WERI-Rb-1 (cell line): ENCODE data around the gene GRB7.
"Not testable (repeated sequence)": the region's sequence is repeated elsewhere in the genome, so short reads cannot be mapped to it uniquely, and the experiment has no call there.

Experiments
- DNase-seq: peaks from one replicate; pipeline ENCODE4 v3.0.0-alpha.2; 2020
- H3K27ac ChIP-seq: fragments of 250-450 bp; sonication (Bioruptor Pico); 2 replicates; pipeline ENCODE4 v1.5.1; 2020; ENCODE audit warnings: mild to moderate bottlenecking, moderate library complexity
- H3K27me3 ChIP-seq: fragments of 250-450 bp; sonication (Bioruptor Pico); 2 replicates; pipeline ENCODE4 v1.5.1; 2021; ENCODE audit warnings: mild to moderate bottlenecking, low read depth, moderate library complexity; ENCODE audit not compliant: insufficient read depth, severe bottlenecking
- H3K36me3 ChIP-seq: fragments of 250-450 bp; sonication (Bioruptor Pico); 2 replicates; pipeline ENCODE4 v1.5.1; 2020; ENCODE audit warnings: mild to moderate bottlenecking, moderate library complexity
- H3K4me3 ChIP-seq: 2 replicates; pipeline ENCODE4 v1.5.1; 2011; ENCODE audit warnings: low read depth, mild to moderate bottlenecking, control low read depth, low read length
- H3K9me3 ChIP-seq: fragments of 250-450 bp; sonication (Bioruptor Pico); 2 replicates; pipeline ENCODE4 v1.5.1; 2021; ENCODE audit warnings: mild to moderate bottlenecking, moderate library complexity; ENCODE audit not compliant: severe bottlenecking
- TF ChIP-seq, protein P1 (sequence below): IDR thresholded peaks from 2 replicates; pipeline ENCODE4 v1.5.1; 2011; ENCODE audit warnings: low read depth, mild to moderate bottlenecking, control low read depth, inconsistent platforms, low read length

GRB7 gene

DNA sequence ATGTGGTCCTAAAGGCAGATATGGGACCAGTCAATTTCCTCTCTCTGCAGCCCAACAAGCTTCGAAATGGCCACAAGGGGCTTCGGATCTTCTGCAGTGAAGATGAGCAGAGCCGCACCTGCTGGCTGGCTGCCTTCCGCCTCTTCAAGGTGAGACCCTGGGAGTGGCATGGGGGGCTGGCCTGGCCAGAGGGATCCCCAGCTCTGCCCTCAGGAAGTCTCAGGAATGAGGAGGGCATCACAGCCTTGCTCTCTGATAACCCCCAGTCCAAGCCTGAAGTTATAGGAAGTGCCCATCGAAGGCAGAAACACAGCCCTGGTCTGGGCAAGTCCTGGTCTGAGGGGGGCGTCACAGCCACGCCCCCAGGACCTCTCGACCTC is 7.1 kb downstream of the GRB7 start:
- no peaks in the 10 kb centered on the region for H3K27me3 ChIP-seq
- H3K27ac ChIP-seq, result no peak overlapping the region
- peaks cover 4% of the 10 kb centered on the region for H3K9me3 ChIP-seq
- no peak for DNase-seq
- TF ChIP-seq, protein P1, sequence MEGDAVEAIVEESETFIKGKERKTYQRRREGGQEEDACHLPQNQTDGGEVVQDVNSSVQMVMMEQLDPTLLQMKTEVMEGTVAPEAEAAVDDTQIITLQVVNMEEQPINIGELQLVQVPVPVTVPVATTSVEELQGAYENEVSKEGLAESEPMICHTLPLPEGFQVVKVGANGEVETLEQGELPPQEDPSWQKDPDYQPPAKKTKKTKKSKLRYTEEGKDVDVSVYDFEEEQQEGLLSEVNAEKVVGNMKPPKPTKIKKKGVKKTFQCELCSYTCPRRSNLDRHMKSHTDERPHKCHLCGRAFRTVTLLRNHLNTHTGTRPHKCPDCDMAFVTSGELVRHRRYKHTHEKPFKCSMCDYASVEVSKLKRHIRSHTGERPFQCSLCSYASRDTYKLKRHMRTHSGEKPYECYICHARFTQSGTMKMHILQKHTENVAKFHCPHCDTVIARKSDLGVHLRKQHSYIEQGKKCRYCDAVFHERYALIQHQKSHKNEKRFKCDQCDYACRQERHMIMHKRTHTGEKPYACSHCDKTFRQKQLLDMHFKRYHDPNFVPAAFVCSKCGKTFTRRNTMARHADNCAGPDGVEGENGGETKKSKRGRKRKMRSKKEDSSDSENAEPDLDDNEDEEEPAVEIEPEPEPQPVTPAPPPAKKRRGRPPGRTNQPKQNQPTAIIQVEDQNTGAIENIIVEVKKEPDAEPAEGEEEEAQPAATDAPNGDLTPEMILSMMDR, result 0 out of 2 replicates have a peak, but pooled peaks have one; percentile 18
- no peak overlapping the region for H3K4me3 ChIP-seq
- H3K36me3 ChIP-seq, result no peaks in the 10 kb centered on the region

DNA sequence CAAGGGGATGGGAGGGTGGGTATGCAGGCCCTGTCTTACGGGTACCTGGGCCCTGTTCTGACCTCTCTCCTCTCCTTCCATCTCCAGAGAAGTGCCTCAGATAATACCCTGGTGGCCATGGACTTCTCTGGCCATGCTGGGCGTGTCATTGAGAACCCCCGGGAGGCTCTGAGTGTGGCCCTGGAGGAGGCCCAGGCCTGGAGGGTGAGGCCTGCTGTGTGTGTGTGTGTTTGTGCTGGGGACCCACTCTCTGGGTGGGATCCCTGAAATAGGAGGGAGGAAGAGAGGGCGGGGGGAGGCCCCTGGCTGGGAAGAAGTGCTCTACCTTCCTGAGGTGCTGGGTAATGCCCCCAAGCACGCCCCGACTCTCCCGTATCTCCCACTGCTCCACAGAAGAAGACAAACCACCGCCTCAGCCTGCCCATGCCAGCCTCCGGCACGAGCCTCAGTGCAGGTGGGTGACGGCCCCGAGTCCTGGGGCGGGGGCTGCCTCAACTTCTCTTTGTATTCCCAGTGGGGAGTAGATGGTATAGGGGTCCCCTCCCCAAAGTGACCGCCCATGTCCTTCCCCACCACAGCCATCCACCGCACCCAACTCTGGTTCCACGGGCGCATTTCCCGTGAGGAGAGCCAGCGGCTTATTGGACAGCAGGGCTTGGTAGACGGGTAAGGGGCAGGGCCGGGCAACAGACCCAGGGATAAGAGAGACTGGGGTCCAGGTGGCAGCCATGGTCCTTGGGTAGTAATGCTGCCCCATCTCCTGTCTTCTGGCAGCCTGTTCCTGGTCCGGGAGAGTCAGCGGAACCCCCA is 7.8 kb downstream of the GRB7 start:
- Histone ChIP-seq H3K4me3 (no peak overlapping the region), H3K27me3 (no peaks in the 10 kb centered on the region), H3K9me3 (peaks cover 4% of the 10 kb centered on the region), H3K27ac (no peak overlapping the region), H3K36me3 (no peaks in the 10 kb centered on the region)
- no peak for DNase-seq
- TF ChIP-seq, protein P1, result no peak

DNA sequence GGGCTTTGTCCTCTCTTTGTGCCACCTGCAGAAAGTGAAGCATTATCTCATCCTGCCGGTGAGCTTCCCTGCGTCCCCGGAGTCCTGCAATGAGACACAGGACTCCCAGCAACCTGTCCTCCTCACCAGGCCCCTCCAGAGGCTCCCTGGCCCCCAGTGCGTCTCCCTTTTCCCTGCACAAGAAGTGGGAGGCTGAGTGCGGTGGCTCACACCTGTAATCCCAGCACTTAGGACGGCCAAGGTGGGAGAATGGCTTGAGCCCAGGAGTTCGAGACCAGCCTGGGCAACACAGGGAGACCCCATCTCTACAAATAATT is 8.4 kb downstream of the GRB7 start:
- Histone ChIP-seq H3K9me3 (peaks cover 4% of the 10 kb centered on the region), H3K36me3 (no peaks in the 10 kb centered on the region), H3K4me3 (no peak overlapping the region), H3K27ac (no peak overlapping the region), H3K27me3 (no peaks in the 10 kb centered on the region)
- DNase-seq, result no peak
- TF ChIP-seq, protein P1, result no peak

DNA sequence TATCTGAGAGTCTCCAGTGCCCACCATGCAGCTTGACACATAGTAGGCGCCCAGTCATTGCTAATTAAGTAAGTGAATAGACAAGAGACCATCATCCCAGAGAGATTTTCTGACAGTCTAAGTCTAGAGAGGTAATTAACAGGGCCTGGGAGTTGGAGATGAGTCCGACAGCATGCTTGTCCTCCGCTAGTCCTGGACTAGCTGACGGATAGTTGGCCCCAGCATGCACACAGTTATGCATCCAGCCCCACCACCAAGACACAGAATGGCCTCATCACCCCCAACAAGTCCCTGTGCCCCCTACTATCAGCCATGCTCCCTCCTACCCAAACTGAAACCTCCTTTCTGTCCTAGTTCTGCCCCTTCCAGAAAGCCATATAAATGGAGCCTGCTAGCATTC is 10.0 kb downstream of the GRB7 start:
- Histone ChIP-seq H3K27me3 (no peaks in the 10 kb centered on the region), H3K4me3 (no peak overlapping the region), H3K27ac (no peak overlapping the region), H3K9me3 (peaks cover 4% of the 10 kb centered on the region), H3K36me3 (no peaks in the 10 kb centered on the region)
- TF ChIP-seq, protein P1, result no peak
- DNase-seq, result no peak

DNA sequence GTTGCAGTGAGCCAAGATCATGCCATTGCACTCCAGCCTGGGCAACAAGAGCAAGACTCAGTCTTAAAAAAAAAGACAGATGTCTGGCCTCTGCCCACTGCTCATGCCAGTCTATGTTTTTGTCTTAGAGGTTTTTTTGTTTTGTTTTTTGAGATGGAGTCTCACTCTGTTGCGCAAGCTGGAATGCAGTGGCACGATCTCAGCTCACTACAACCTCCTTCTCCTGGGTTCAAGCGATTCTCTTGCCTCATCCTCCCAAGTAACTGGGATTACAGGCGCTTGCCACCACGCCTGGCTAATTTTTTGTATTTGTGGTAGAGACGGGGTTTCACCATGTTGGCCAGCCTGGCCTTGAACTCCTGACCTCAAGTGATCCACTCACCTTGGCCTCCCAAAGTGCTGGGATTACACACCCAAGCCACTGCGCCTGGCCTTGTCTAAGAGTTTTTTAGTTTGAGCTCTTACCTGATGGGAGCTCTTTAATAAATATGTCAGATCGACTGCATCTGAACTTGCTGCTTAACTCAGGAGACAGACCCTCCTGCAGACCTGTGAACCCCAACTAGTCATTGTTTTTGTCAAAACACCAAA is 10.8 kb downstream of the GRB7 start:
- H3K9me3 ChIP-seq, DNase-seq, H3K36me3 ChIP-seq, H3K4me3 ChIP-seq, H3K27me3 ChIP-seq, H3K27ac ChIP-seq: not testable (repeated sequence)

DNA sequence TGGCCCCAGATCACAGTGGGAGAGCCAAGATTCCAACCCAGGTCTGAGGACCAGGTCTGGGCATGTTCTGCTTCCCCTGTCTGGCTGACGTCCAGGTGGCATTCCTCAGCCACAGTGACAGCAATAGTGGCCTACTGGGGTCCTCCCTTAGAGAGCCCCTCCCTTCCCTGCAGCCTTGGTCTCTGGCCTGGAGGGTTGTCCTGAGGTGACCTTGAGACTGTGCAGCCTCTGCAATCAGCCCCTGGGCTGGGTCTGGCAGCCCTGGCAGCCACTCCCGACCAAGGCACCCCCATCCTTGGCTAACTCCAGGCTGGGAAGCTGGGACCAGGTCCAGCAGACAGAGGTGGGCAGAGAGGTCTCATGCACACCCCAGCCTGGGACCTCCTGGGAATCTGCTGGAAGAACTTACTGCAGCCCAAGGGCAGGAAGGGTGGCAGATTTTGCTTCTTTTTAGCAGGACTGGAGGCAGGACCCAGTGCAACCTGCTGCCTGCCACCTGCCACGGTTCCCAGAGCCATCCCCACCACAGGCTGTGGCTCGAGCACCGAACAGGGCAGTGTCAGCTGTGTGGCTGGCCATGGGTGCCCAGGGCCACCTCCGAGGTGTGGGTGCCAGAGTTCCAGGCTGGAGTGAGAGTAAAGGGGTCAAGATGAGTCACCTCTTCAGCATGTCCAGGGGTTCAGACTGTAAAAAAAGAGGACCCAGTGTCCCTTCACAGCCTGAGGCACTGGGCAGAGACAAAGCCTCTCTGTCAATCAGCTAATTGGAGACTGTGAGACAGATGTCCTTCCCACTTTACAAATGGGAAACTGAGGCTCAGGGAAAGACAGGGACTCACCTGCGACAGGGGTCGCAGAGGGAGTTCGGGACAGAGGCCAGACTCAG is 12.6 kb downstream of the GRB7 start:
- Histone ChIP-seq H3K27ac (peak overlapping the region; percentile 26), H3K9me3 (peaks cover 4% of the 10 kb centered on the region), H3K27me3 (no peaks in the 10 kb centered on the region), H3K36me3 (no peaks in the 10 kb centered on the region), H3K4me3 (no peak overlapping the region)
- TF ChIP-seq, protein P1, result no peak
- peak; percentile 49 for DNase-seq
